Measurements from ENCODE around the gene XPNPEP1. TPM values are rescaled to one million over a fixed set of nuclear protein-coding genes. Genes with fewer than 3 reads are reported as not detected.

The XPNPEP1 gene
- total RNA-seq, 1 experiment from 2014 or later, result 65.4 TPM

- intact Hi-C loops (cut with micrococcal nuclease; ENCODE audit: unreplicated experiment), result no loop called here
- peaks cover 14% of the 10 kb centered on the region for H3K36me3 ChIP-seq (ENCODE audit: insufficient read depth, low read length, poor library complexity, severe bottlenecking)
- H3K4me1 ChIP-seq (ENCODE audit: insufficient read depth, low read length, poor library complexity, severe bottlenecking), result no peaks in the 10 kb centered on the region
- no peak overlapping the region for H3K4me3 ChIP-seq (ENCODE audit: low read depth, low read length, poor library complexity, severe bottlenecking)
- TF ChIP-seq EZH2 (IDR thresholded peaks at IDR 0.05; ENCODE audit: borderline replicate concordance, low read depth, low read length, poor library complexity, severe bottlenecking) (no peak), CTCF (conservative IDR thresholded peaks at IDR 0.05; ENCODE audit: low read depth, low read length) (no peak)
- H3K27ac ChIP-seq (ENCODE audit: low read depth, low read length, poor library complexity, severe bottlenecking), result no peak overlapping the region
- no peaks in the 10 kb centered on the region for H3K27me3 ChIP-seq (replicated peaks; ENCODE audit: insufficient read depth, low read depth, low read length, poor library complexity)
- ChIA-PET CTCF (interaction anchor here (0.7 kb wide), 1 partner anchor 8 kb away, joined by 3 read pairs; no protein-coding TSS in a partner anchor), POLR2A (ENCODE audit: low non-redundant PET) (no interaction called here)
- no peaks in the 10 kb centered on the region for H3K9me3 ChIP-seq (ENCODE audit: low read depth, low read length, poor library complexity, severe bottlenecking)
- no peak for DNase-seq (ENCODE audit: low spot score)
- no TSS peak for BruUV-seq (replicated peaks)
Measured at GRCh38 chr10:109892117-109892516, 31.2 kb downstream of the XPNPEP1 start.

DNA sequence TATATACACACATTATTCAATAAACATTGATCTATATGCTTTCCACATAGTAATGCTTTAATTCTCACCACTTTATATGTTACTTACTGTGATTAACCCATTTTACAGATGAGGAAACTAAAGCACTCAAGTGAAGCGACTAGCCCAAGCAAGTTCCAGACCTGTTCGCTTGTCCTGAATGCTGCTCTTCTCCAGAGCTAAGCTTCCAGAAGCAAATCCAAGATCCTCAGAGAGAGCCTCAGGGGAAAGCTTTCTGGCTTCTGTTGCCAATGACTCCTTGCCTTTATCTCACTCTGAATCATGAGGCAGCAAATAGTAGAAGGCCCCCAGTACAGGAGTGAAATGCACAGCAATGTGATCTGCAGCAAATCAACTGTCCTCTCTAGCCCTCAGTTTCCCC, 32.2 kb downstream of the XPNPEP1 start:
- ChIA-PET CTCF (no interaction called here), POLR2A (ENCODE audit: low non-redundant PET) (interaction anchor here (0.7 kb wide), 1 partner anchor 96 kb away, joined by 4 read pairs; no protein-coding TSS in a partner anchor)
- Histone ChIP-seq H3K36me3 (ENCODE audit: insufficient read depth, low read length, poor library complexity, severe bottlenecking) (peaks cover 14% of the 10 kb centered on the region), H3K9me3 (ENCODE audit: low read depth, low read length, poor library complexity, severe bottlenecking) (no peaks in the 10 kb centered on the region), H3K27me3 (replicated peaks; ENCODE audit: insufficient read depth, low read depth, low read length, poor library complexity) (no peaks in the 10 kb centered on the region), H3K4me1 (ENCODE audit: insufficient read depth, low read length, poor library complexity, severe bottlenecking) (no peaks in the 10 kb centered on the region), H3K27ac (ENCODE audit: low read depth, low read length, poor library complexity, severe bottlenecking) (no peak overlapping the region), H3K4me3 (ENCODE audit: low read depth, low read length, poor library complexity, severe bottlenecking) (no peak overlapping the region)
- no peak for DNase-seq (ENCODE audit: low spot score)
- intact Hi-C loops (cut with micrococcal nuclease; ENCODE audit: unreplicated experiment), result no loop called here
- TF ChIP-seq EZH2 (IDR thresholded peaks at IDR 0.05; ENCODE audit: borderline replicate concordance, low read depth, low read length, poor library complexity, severe bottlenecking), result no peak
- TF ChIP-seq CTCF (conservative IDR thresholded peaks at IDR 0.05; ENCODE audit: low read depth, low read length), result no peak
- BruUV-seq (replicated peaks), result no TSS peak

DNA sequence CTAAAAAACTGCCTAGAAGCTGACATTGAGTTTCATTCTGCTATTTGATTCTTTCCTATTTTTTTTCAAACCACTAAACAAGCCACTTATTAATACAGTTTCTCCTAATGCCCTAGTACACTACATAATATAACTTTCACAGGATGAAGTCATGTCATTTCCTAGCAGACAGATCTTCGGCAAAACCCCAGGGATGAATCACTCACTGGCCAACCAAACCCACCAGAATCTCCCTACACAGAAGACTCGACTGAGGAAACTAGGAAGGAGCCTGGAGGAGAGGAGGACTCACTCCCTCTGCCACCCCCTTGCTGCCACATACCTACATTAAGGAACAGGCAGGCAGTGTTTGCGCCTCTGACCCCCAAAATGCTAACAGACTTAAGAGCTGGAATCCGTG, 33.4 kb downstream of the XPNPEP1 start:
- ChIA-PET POLR2A (ENCODE audit: low non-redundant PET) (interaction anchor here (0.6 kb wide), 1 partner anchor 43 kb away, joined by 4 read pairs; no protein-coding TSS in a partner anchor), CTCF (no interaction called here)
- intact Hi-C loops (cut with micrococcal nuclease; ENCODE audit: unreplicated experiment), result no loop called here

More for the DNA sequence above, 33.4 kb downstream of the XPNPEP1 start:
- no peaks in the 10 kb centered on the region for H3K4me1 ChIP-seq (ENCODE audit: insufficient read depth, low read length, poor library complexity, severe bottlenecking)
- no peak for DNase-seq (ENCODE audit: low spot score)
- peaks cover 14% of the 10 kb centered on the region for H3K36me3 ChIP-seq (ENCODE audit: insufficient read depth, low read length, poor library complexity, severe bottlenecking)
- H3K27me3 ChIP-seq (replicated peaks; ENCODE audit: insufficient read depth, low read depth, low read length, poor library complexity), result no peaks in the 10 kb centered on the region
- BruUV-seq (replicated peaks), result no TSS peak
- no peak for TF ChIP-seq EZH2 (IDR thresholded peaks at IDR 0.05; ENCODE audit: borderline replicate concordance, low read depth, low read length, poor library complexity, severe bottlenecking)
- TF ChIP-seq CTCF (conservative IDR thresholded peaks at IDR 0.05; ENCODE audit: low read depth, low read length), result no peak
- H3K4me3 ChIP-seq (ENCODE audit: low read depth, low read length, poor library complexity, severe bottlenecking), result no peak overlapping the region
- no peaks in the 10 kb centered on the region for H3K9me3 ChIP-seq (ENCODE audit: low read depth, low read length, poor library complexity, severe bottlenecking)
- H3K27ac ChIP-seq (ENCODE audit: low read depth, low read length, poor library complexity, severe bottlenecking), result no peak overlapping the region
